A673 (cell line): ENCODE measurements around the gene PLEK.

Source experiments
- CTCF ChIP-seq: fragments of 300-800, 200-600 bp; sonication (generic); conservative IDR thresholded peaks from 2 replicates; pipeline ENCODE4 v1.5.1; 2017; ENCODE audit warnings: low read depth, mild to moderate bottlenecking, antibody characterized with exemption, low read length, moderate library complexity, mixed read lengths
- EZH2 ChIP-seq: fragments of 200-600 bp; sonication (generic); IDR thresholded peaks from 2 replicates; pipeline ENCODE4 v1.6.1; 2017; ENCODE audit warnings: borderline replicate concordance, low read depth, mild to moderate bottlenecking, mixed read lengths, antibody characterized with exemption, low read length; ENCODE audit not compliant: poor library complexity, severe bottlenecking

- no peak for TF ChIP-seq EZH2
- TF ChIP-seq CTCF, result no peak
These were observed 7.4 kb downstream of the PLEK start for GRCh38 chr2:68372485-68372884.
